ENCODE data around the gene CDK12. TPM values are rescaled to one million over a fixed set of nuclear protein-coding genes. Genes with fewer than 3 reads are reported as not detected.

Gene CDK12
- total RNA-seq, 1 experiment from 2014 or later = 30.4 TPM

DNA sequence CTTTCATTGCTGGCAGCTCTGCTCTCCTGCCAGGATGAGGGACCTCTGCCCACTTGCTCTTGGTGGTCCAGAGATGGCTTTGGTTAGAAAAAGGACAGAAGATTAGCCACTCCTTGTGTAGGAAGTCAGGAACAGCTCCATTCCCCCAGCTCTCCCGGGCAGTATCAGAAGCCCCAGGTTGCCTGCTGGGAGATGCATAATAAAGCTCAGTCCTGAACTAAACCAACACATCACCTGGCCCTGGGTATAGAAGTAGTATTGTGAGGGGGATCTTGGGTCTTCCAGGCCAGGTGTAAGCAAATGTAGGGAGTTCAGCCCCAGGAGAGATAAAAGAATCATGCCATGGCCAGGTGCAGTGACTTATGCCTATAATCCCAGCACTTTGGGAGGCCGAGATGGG, 94.1 kb downstream of the CDK12 start:
- Histone ChIP-seq H3K4me3 (ENCODE audit: low read length) (no peak overlapping the region), H3K27me3 (ENCODE audit: low read length) (no peaks in the 10 kb centered on the region), H3K79me2 (ENCODE audit: low read length) (no peaks in the 10 kb centered on the region), H3F3A (ENCODE audit: low read length, unreplicated experiment) (no peaks in the 10 kb centered on the region), H2AFZ (ENCODE audit: low read length) (no peak overlapping the region), H4K20me1 (ENCODE audit: low read length) (no peaks in the 10 kb centered on the region), H3K9ac (ENCODE audit: low read length) (no peak overlapping the region), H3K4me2 (ENCODE audit: low read length) (no peak overlapping the region), H3K9me3 (ENCODE audit: low read length) (no peaks in the 10 kb centered on the region), H3K9me2 (replicated peaks; ENCODE audit: low read length) (no peaks in the 10 kb centered on the region), H3K27ac (ENCODE audit: low read length) (no peak overlapping the region), H3K36me3 (ENCODE audit: low read depth, low read length) (no peaks in the 10 kb centered on the region), H3K4me1 (ENCODE audit: insufficient read depth, low read length) (peaks cover 13% of the 10 kb centered on the region)
- CTCF ChIA-PET = interaction anchor here (0.6 kb wide), 1 partner anchor 311 kb away, joined by 3 read pairs; no protein-coding TSS in a partner anchor
- no TSS peak for BruUV-seq (replicated peaks)
- no peak for ATAC-seq
- no peak for DNase-seq
- POLR2A ChIA-PET (ENCODE audit: unreplicated experiment) = no interaction called here
- no peak for TF ChIP-seq EZH2 (IDR thresholded peaks at IDR 0.05; ENCODE audit: low read length, unreplicated experiment)
- no peak for TF ChIP-seq EZH2phosphoT487 (IDR thresholded peaks at IDR 0.05; ENCODE audit: borderline replicate concordance, low read length)
- TF ChIP-seq CTCF (conservative IDR thresholded peaks at IDR 0.05; ENCODE audit: low read depth, low read length) = no peak
- intact Hi-C loops (cut with micrococcal nuclease) = no loop called here

- intact Hi-C loops (cut with micrococcal nuclease) = no loop called here
- H3K4me2 ChIP-seq (ENCODE audit: low read length) = no peak overlapping the region
- CTCF ChIA-PET = interaction anchor here (0.5 kb wide), 1 partner anchor 8 kb away, joined by 3 read pairs; no protein-coding TSS in a partner anchor
- ATAC-seq (no peak), DNase-seq (no peak)
- no TSS peak for BruUV-seq (replicated peaks)
- no peaks in the 10 kb centered on the region for H3K9me2 ChIP-seq (replicated peaks; ENCODE audit: low read length)
- no peaks in the 10 kb centered on the region for H4K20me1 ChIP-seq (ENCODE audit: low read length)
- H3F3A ChIP-seq (ENCODE audit: low read length, unreplicated experiment) = no peaks in the 10 kb centered on the region
- H3K4me1 ChIP-seq (ENCODE audit: insufficient read depth, low read length) = peaks cover 13% of the 10 kb centered on the region
- H2AFZ ChIP-seq (ENCODE audit: low read length) = no peak overlapping the region
- H3K9me3 ChIP-seq (ENCODE audit: low read length) = no peaks in the 10 kb centered on the region
- POLR2A ChIA-PET (ENCODE audit: unreplicated experiment) = interaction anchor here (0.5 kb wide), 1 partner anchor 17 kb away, joined by 3 read pairs; no protein-coding TSS in a partner anchor
- H3K36me3 ChIP-seq (ENCODE audit: low read depth, low read length) = no peaks in the 10 kb centered on the region
- no peak overlapping the region for H3K27ac ChIP-seq (ENCODE audit: low read length)
- H3K9ac ChIP-seq (ENCODE audit: low read length) = no peak overlapping the region
- no peaks in the 10 kb centered on the region for H3K27me3 ChIP-seq (ENCODE audit: low read length)
- H3K4me3 ChIP-seq (ENCODE audit: low read length) = no peak overlapping the region
- TF ChIP-seq CTCF (conservative IDR thresholded peaks at IDR 0.05; ENCODE audit: low read depth, low read length) (no peak), EZH2 (IDR thresholded peaks at IDR 0.05; ENCODE audit: low read length, unreplicated experiment) (no peak), EZH2phosphoT487 (IDR thresholded peaks at IDR 0.05; ENCODE audit: borderline replicate concordance, low read length) (no peak)
- no peaks in the 10 kb centered on the region for H3K79me2 ChIP-seq (ENCODE audit: low read length)
These were observed 95.1 kb downstream of the CDK12 start for GRCh38 chr17:39556423-39556822.

DNA sequence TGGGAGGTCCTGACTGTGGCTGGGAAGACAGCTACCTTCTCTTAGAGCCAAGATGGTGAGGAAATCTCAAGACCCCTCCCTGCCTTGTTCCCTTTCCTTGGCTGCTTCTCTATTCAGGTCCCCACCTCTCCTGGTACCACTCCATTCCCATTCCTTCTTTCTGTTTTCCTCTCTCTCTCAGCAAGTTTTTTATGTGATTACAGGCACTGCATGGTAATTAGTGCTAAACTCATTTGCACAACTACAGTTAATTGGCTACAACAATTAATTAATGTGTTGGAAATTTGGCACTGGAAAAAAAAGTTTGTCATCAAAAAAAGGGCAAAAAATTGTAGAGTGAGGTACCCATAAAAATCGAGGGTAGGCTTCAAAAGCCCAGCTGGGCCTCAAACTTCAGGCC, 101.1 kb downstream of the CDK12 start:
- ATAC-seq = no peak
- Histone ChIP-seq H3K4me1 (ENCODE audit: insufficient read depth, low read length) (no peaks in the 10 kb centered on the region), H3K27ac (ENCODE audit: low read length) (no peak overlapping the region), H3K9me2 (replicated peaks; ENCODE audit: low read length) (no peaks in the 10 kb centered on the region), H3K36me3 (ENCODE audit: low read depth, low read length) (no peaks in the 10 kb centered on the region), H4K20me1 (ENCODE audit: low read length) (no peaks in the 10 kb centered on the region), H3K27me3 (ENCODE audit: low read length) (no peaks in the 10 kb centered on the region), H3K4me3 (ENCODE audit: low read length) (no peak overlapping the region), H3F3A (ENCODE audit: low read length, unreplicated experiment) (no peaks in the 10 kb centered on the region), H2AFZ (ENCODE audit: low read length) (no peak overlapping the region), H3K4me2 (ENCODE audit: low read length) (no peak overlapping the region), H3K9ac (ENCODE audit: low read length) (no peak overlapping the region), H3K9me3 (ENCODE audit: low read length) (no peaks in the 10 kb centered on the region), H3K79me2 (ENCODE audit: low read length) (no peaks in the 10 kb centered on the region)
- ChIA-PET POLR2A (ENCODE audit: unreplicated experiment) (no interaction called here), CTCF (interaction anchor here (1.2 kb wide), 1 partner anchor 59 kb away, joined by 4 read pairs; no protein-coding TSS in a partner anchor)
- intact Hi-C loops (cut with micrococcal nuclease) = no loop called here
- BruUV-seq (replicated peaks) = no TSS peak
- TF ChIP-seq EZH2 (IDR thresholded peaks at IDR 0.05; ENCODE audit: low read length, unreplicated experiment) (no peak), CTCF (conservative IDR thresholded peaks at IDR 0.05; ENCODE audit: low read depth, low read length) (no peak), EZH2phosphoT487 (IDR thresholded peaks at IDR 0.05; ENCODE audit: borderline replicate concordance, low read length) (no peak)
- DNase-seq = no peak

Data from PC-3 (cell line).